Caco-2 (cell line): ENCODE measurements around the gene MTOR. TPM values are rescaled to one million over a fixed set of nuclear protein-coding genes. Genes with fewer than 3 reads are reported as not detected.

ENCODE experiments used
- BruUV-seq: library from RNA; stranded (reverse); fragments of 400-500 nt; replicated peaks from 2 replicates; lab custom pipeline; 2021; lab: Mats Ljungman, UMichigan
- CTCF ChIA-PET: fragments of 300-600 bp; sonication (Branson Sonifier 250); formaldehyde crosslinking; loops from one replicate; lab custom pipeline; 2022; ENCODE audit warnings: antibody characterized with exemption; lab: Charles Lee
- POLR2A ChIA-PET: fragments of 300-600 bp; sonication (Branson Sonifier 250); formaldehyde crosslinking; loops from one replicate; lab custom pipeline; 2022; ENCODE audit warnings: antibody characterized with exemption; lab: Charles Lee
- DNase-seq, 2 experiments: peaks; one replicate each; pipeline versions ENCODE4 v3.0.0 to v3.0.0-alpha.2; 2020 to 2022
- H3K27me3 ChIP-seq: replicated peaks from 2 replicates; pipeline ENCODE4 v1.6.0; 2011; ENCODE audit warnings: low read length; ENCODE audit not compliant: control insufficient read depth, insufficient read depth
- H3K36me3 ChIP-seq: 2 replicates; pipeline ENCODE4 v1.5.1; 2011; ENCODE audit warnings: low read length; ENCODE audit not compliant: control insufficient read depth, insufficient read depth
- H3K4me1 ChIP-seq: fragments of 250-450 bp; sonication (Bioruptor Pico); 2 replicates; pipeline ENCODE4 v1.5.1; 2020; ENCODE audit warnings: mild to moderate bottlenecking
- H3K4me3 ChIP-seq: 2 replicates; pipeline ENCODE4 v1.5.1; 2011; ENCODE audit warnings: low read depth, mild to moderate bottlenecking, control low read depth, low read length
- H3K9me3 ChIP-seq: fragments of 250-450 bp; sonication (Bioruptor Pico); 2 replicates; pipeline ENCODE4 v1.5.1; 2020; ENCODE audit warnings: mild to moderate bottlenecking, moderate library complexity
- H3K27ac Mint-ChIP-seq: one replicate; pipeline ENCODE4 v1.8.0; 2022; ENCODE audit warnings: mixed read lengths; ENCODE audit not compliant: unreplicated experiment
- H3K27me3 Mint-ChIP-seq: one replicate; pipeline ENCODE4 v1.8.0; 2022; ENCODE audit warnings: mixed read lengths; ENCODE audit not compliant: insufficient read depth, unreplicated experiment
- H3K36me3 Mint-ChIP-seq: one replicate; pipeline ENCODE4 v1.8.0; 2022; ENCODE audit warnings: mild to moderate bottlenecking, mixed read lengths; ENCODE audit not compliant: insufficient read depth, unreplicated experiment
- H3K4me1 Mint-ChIP-seq: one replicate; pipeline ENCODE4 v1.8.0; 2022; ENCODE audit warnings: low read depth, mixed read lengths; ENCODE audit not compliant: unreplicated experiment
- H3K4me3 Mint-ChIP-seq: one replicate; pipeline ENCODE4 v1.8.0; 2022; ENCODE audit warnings: mild to moderate bottlenecking, moderate library complexity, mixed read lengths; ENCODE audit not compliant: unreplicated experiment
- H3K9me3 Mint-ChIP-seq: one replicate; pipeline ENCODE4 v1.8.0; 2022; ENCODE audit warnings: mixed read lengths; ENCODE audit not compliant: unreplicated experiment
- CTCF ChIP-seq, 2 experiments: fragments of 200-600 bp in 1 of 2; IDR thresholded peaks; 1 replicate in 1 of 2; 2 replicates in 1 of 2; pipeline versions ENCODE4 v1.5.1 to v1.8.0; 2011 to 2022; ENCODE audit warnings: antibody characterized with exemption in 1 of 2, control low read depth in 1 of 2, inconsistent platforms in 1 of 2, low read depth in 1 of 2, low read length in 1 of 2, mild to moderate bottlenecking in 1 of 2, moderate library complexity in 1 of 2; ENCODE audit not compliant: insufficient read depth in 1 of 2, severe bottlenecking in 1 of 2, unreplicated experiment in 1 of 2
- intact Hi-C: fragments of 100-400 bp; cut with micrococcal nuclease; formaldehyde crosslinking; loops from one replicate; pipeline ENCODE4 v1.10.0; 2022; ENCODE audit not compliant: unreplicated experiment
- total RNA-seq: library from RNA; stranded (reverse); gene quantifications from 2 replicates; pipeline ENCODE4 v1.2.3, GENCODE V29; 2022

The MTOR gene
- total RNA-seq, 1 experiment from 2014 or later, result 45.7 TPM

GRCh38 chr1:11072216-11072917, 190.0 kb downstream of the MTOR start:
- POLR2A ChIA-PET, result no interaction called here
- Mint-ChIP-seq H3K4me1 (no peaks in the 10 kb centered on the region), H3K9me3 (no peaks in the 10 kb centered on the region), H3K27ac (no peak overlapping the region), H3K4me3 (no peak overlapping the region), H3K27me3 (no peaks in the 10 kb centered on the region), H3K36me3 (peaks cover 63% of the 10 kb centered on the region)
- Histone ChIP-seq H3K9me3 (no peaks in the 10 kb centered on the region), H3K4me1 (no peaks in the 10 kb centered on the region), H3K27me3 (no peaks in the 10 kb centered on the region), H3K36me3 (peaks cover 3% of the 10 kb centered on the region; the same call in 1 of the 2 replicates), H3K4me3 (no peak overlapping the region)
- CTCF ChIA-PET, result interaction anchor here (1.0 kb wide), 1 partner anchor 35 kb away, joined by 3 read pairs; no protein-coding TSS in a partner anchor
- no peak for TF ChIP-seq CTCF (IDR thresholded peaks at IDR 0.05; ENCODE audit: insufficient read depth in 1 of 2, low read depth in 1 of 2, low read length in 1 of 2, severe bottlenecking in 1 of 2, unreplicated experiment in 1 of 2)
- no TSS peak for BruUV-seq
- intact Hi-C loops, result no loop called here
- no peak for DNase-seq

- Mint-ChIP-seq H3K4me1 (no peaks in the 10 kb centered on the region), H3K4me3 (no peak overlapping the region), H3K27ac (no peak overlapping the region), H3K36me3 (peaks cover 62% of the 10 kb centered on the region), H3K27me3 (no peaks in the 10 kb centered on the region), H3K9me3 (no peaks in the 10 kb centered on the region)
- no peak for TF ChIP-seq CTCF (IDR thresholded peaks at IDR 0.05; ENCODE audit: insufficient read depth in 1 of 2, low read depth in 1 of 2, low read length in 1 of 2, severe bottlenecking in 1 of 2, unreplicated experiment in 1 of 2)
- no peaks in the 10 kb centered on the region for H3K27me3 ChIP-seq
- ChIA-PET CTCF (no interaction called here), POLR2A (no interaction called here)
- peak in 1 of 2 experiments; percentile 16 for DNase-seq
- BruUV-seq, result no TSS peak
- no peak overlapping the region for H3K4me3 ChIP-seq
- no peaks in the 10 kb centered on the region for H3K9me3 ChIP-seq
- H3K36me3 ChIP-seq, result peaks cover 3% of the 10 kb centered on the region; the same call in 1 of the 2 replicates
- intact Hi-C loops, result no loop called here
- no peaks in the 10 kb centered on the region for H3K4me1 ChIP-seq
These were observed 190.7 kb downstream of the MTOR start for GRCh38 chr1:11071463-11072215.

GRCh38 chr1:11070876-11071275, 191.5 kb downstream of the MTOR start:
- BruUV-seq, result no TSS peak
- intact Hi-C loops, result no loop called here
- H3K27me3 Mint-ChIP-seq, result no peaks in the 10 kb centered on the region
- no peak overlapping the region for H3K4me3 Mint-ChIP-seq
- TF ChIP-seq CTCF (IDR thresholded peaks at IDR 0.05; ENCODE audit: insufficient read depth in 1 of 2, low read depth in 1 of 2, low read length in 1 of 2, severe bottlenecking in 1 of 2, unreplicated experiment in 1 of 2), result no peak
- Histone ChIP-seq H3K4me3 (no peak overlapping the region), H3K36me3 (peaks cover 3% of the 10 kb centered on the region), H3K9me3 (no peaks in the 10 kb centered on the region), H3K4me1 (no peaks in the 10 kb centered on the region), H3K27me3 (no peaks in the 10 kb centered on the region)
- ChIA-PET CTCF (interaction anchor here (0.7 kb wide), 1 partner anchor 34 kb away, joined by 3 read pairs; no protein-coding TSS in a partner anchor), POLR2A (interaction anchor here (0.6 kb wide), 1 partner anchor 31 kb away, joined by 6 read pairs; no protein-coding TSS in a partner anchor)
- no peak overlapping the region for H3K27ac Mint-ChIP-seq
- peaks cover 62% of the 10 kb centered on the region for H3K36me3 Mint-ChIP-seq
- H3K4me1 Mint-ChIP-seq, result no peaks in the 10 kb centered on the region
- peak in 1 of 2 experiments; percentile 14 for DNase-seq
- no peaks in the 10 kb centered on the region for H3K9me3 Mint-ChIP-seq
